ENCODE results near the gene MAP3K5.

GRCh38 chr6:136784910-136785746 lies 7.1 kb downstream of the MAP3K5 start:
- TF ChIP-seq CTCF (IDR thresholded peaks at IDR 0.05), result no peak
- no peak for TF ChIP-seq POLR2AphosphoS5 (IDR thresholded peaks at IDR 0.05; ENCODE audit: insufficient read depth in 1 of 2, low read depth in 1 of 2)
- TF ChIP-seq POLR2A (IDR thresholded peaks at IDR 0.05), result no peak

Data from vagina (tissue), 2 donors.